Measurements from ENCODE around the gene CAPN11. TPM values are rescaled to one million over a fixed set of nuclear protein-coding genes. Genes with fewer than 3 reads are reported as not detected.

Gene CAPN11
- polyA plus RNA-seq, 3 donors: 0.09 to 0.27 (median 0.13) TPM

DNA sequence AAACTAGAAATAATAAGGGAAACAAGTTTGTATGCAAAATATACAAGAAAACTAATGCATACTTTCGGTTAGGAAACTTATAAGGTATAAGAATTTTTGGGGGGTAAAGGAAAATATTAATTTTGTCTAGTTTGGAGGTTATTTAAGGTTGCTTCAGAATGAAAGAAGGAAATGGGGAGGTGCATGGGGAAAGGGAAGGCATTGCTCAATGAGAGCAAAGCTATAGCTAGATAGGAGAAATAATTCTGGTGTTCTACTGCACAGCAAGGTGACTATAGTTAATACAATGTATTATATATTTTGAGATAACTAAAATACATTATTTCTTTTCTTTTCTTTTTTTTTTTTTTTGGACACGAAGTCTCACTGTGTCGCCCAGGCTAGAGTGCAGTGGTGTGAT is 52.7 kb downstream of the CAPN11 start:
- no peak for DNase-seq

- no peak for DNase-seq
Measured at GRCh38 chr6:44214307-44214706, 55.7 kb downstream of the CAPN11 start.

GRCh38 chr6:44216677-44217331 is 58.2 kb downstream of the CAPN11 start, which contains the start of gene MYMX:
Gene MYMX (plus strand): TSS chr6:44216926. CDS start chr6:44217472, 546 bp downstream.
- no peak for DNase-seq

GRCh38 chr6:44217332-44218143 is 58.9 kb downstream of the CAPN11 start:
- DNase-seq: no peak

DNA sequence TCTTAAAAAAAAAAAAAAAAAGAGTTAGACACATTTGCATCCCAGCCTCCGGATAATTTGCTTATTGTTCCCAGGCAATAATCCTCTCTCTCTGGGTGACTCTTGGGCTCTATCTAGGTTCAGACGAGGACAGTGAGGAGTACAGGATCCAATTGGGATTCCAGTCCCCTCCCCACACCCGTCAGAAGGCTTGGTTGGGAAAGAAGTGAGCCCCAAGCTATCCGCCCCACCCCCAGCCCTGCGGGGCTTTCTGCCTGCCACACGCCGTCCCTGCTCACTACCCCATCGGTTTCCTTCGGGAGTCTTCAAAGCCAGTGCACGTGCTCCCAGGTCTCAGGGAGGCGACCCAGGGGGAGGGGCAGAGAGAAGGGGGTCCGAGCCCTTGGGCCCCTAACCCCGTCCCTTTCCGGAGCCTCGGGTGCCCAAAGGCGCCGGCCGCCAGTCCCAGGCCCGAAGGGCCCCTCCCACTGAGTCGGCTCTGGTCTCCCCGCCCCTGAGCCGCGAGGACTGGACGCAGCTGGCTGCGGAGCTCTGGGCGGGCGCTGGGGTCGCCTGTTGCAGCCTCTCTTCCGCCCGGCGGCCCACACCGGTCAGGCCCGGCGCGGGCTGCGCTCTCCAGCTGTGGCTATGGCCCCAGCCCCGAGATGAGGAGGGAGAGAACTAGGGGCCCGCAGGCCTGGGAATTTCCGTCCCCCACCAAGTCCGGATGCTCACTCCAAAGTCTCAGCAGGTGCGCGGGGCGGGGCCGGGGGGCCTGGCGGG is 60.6 kb downstream of the CAPN11 start:
- DNase-seq: peak; percentile 88

- DNase-seq: no peak
Measured at GRCh38 chr6:44219815-44220784, 61.5 kb downstream of the CAPN11 start.

- no peak for DNase-seq
Measured at GRCh38 chr6:44220913-44221290, 62.3 kb downstream of the CAPN11 start.

- no peak for DNase-seq
Measured at GRCh38 chr6:44221291-44221960, 62.8 kb downstream of the CAPN11 start.

DNA sequence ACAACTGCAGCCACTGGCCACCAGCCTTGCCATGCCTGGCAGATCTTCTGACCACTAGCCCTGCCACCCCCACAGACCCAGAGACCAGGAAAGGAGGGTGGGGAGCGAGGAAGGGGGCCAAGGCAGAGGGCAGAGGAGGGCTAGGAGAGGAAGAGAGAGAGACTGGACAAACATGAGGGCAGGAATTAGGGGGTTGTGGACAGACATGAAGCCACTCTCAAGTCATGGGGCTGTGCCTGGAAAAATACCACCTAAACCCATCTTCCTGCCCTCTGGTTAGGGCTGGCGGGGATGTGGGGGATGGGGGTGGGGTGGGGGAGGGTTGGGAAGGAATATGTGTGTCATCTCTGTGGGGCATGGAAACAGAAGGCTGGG is 63.3 kb downstream of the CAPN11 start:
- no peak for DNase-seq

- DNase-seq: no peak
Measured at GRCh38 chr6:44222486-44223318, 64.1 kb downstream of the CAPN11 start.

GRCh38 chr6:44223319-44224028 is 64.9 kb downstream of the CAPN11 start, which contains the start of gene SLC29A1:
Gene SLC29A1 (plus strand): TSS chr6:44223595. CDS start chr6:44227314, 3,719 bp downstream.
- no peak for DNase-seq

DNA sequence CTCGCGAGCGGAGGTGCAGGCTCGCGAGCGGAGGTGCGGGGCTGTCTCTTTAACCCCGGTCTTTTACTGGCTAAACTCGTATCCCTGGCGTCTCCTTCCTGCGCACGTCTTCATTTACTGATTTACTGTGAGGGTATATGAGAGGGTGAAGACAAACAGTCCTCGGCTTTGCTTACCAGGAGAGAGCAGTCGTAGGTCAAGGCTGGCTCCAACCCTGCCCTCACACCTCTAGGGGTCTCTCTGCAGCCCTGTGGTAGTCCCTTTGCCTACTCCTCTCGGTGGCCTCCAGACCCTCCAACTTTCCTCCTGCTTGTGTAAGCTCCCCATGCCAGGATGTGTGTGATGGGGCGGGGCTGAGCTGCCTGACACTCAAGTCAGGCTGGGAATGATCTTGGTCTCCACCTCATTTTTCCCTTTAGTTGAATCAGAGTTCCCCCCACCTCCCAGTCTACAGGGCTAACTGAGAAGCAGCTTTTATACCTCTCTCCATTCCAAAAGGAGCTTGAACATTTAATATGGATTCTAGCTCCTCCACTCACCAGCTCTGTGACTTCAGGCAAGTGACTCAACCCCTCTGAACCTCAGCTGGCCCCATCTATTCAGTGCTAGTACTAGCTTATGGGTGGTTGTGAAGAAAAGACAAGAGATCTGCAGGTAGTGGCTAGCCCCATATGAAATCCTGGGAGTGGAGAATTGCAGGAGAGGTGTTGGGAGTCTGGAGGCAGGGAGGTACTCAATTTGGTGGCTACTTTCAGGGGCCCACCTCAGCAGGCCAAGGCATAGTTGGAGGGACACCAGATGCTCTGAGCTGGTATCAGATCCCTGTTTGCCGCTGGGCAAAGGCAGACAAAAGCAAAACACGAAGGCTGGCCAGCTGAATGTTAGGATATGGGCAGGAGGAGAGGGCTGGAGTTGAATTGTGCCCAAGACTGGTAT is 65.7 kb downstream of the CAPN11 start:
- DNase-seq: no peak

GRCh38 chr6:44224965-44225305 is 66.3 kb downstream of the CAPN11 start:
- DNase-seq: no peak

DNA sequence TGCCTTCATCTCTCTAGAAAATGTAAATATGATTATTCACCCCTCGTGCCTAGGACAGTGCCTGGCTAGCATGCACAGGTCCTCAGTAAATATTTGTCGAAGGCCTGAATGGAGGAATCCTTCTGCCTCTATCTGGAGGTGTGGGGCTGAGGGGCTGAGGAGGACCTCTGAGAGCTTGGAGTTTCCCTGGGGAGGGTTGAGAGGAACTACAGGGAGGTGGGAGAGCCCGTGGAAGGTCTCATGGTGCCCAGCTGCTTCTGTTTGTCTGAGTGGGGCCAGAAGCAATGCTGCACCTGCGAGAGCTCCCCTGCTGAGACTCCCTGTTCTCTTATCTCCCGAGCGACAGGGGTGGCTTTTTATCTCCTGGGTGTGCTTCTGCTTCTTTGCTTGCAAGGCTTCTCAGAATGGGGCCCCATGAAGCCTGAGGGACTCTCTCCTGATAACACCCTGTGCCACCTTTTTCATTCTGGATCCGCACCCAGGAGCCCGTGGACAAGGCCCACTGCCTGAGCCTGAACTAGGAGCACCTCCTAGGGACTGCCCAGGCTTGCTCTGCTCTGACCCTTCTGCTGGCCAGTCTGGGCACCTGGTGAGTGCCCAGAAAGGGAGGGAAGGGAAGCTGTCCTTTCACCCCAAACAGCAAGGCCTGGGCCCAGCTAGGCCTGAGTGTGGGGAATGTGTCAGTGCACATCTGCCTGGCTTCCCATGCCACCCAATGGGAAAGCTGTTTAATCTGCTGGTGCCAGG is 67.1 kb downstream of the CAPN11 start:
- DNase-seq: no peak

GRCh38 chr6:44226368-44227147 is 67.9 kb downstream of the CAPN11 start:
- no peak for DNase-seq

DNA sequence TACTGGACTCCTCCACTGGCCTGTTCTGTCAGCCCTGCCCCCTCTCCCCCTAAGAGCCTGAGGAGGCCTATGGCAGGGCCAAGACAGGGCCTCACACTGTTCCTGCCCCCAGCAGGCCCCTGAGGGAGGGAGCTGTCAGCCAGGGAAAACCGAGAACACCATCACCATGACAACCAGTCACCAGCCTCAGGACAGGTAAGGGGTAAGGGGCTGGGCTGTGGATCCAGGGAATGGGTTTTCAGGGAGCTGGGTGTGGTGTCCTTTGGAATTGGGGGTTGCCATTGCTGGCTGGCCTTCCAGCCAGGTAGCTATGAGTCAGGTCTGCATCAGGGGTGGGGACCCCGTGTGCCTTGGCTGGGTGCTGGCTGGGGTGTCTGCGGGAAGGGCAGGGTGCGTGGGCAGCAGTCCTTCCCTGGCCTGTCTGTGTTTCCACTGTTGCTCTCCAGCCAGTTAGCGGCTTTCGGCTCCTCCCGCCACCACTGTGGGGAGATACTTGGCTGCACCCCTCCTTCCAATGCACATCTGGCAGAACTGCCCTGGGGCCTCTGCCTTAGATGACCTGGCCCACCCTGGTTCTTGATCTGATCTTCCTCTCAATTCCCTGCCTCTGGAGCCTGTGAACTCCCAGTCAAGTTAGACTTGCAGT is 68.7 kb downstream of the CAPN11 start:
- no peak for DNase-seq
